Upper lobe of left lung (tissue), 6 donors: ENCODE measurements around the gene APLP1. TPM values are rescaled to one million over a fixed set of nuclear protein-coding genes. Genes with fewer than 3 reads are reported as not detected.

Source experiments
- ATAC-seq, 2 donors: fragments of 200-7000 bp; cut with Tn5 transposase; one replicate each; pipeline ENCODE4 v1.9.1; 2022; ENCODE audit warnings: mild to moderate bottlenecking in 2 of 2, moderate library complexity in 2 of 2; ENCODE audit not compliant: low FRiP score in 2 of 2
- DNase-seq, 2 donors: peaks; one replicate each; pipeline ENCODE4 v3.0.0-alpha.2; 2019 to 2020
- H3K27ac ChIP-seq, 4 donors: fragments of 200-600 bp; sonication (generic); one replicate each; pipeline ENCODE4 v1.5.1; 2016 to 2019
- H3K27me3 ChIP-seq, 4 donors: fragments of 200-600 bp; sonication (generic); one replicate each; pipeline ENCODE4 v1.5.1; 2017 to 2019
- H3K36me3 ChIP-seq, 4 donors: fragments of 200-600 bp; sonication (generic); one replicate each; pipeline ENCODE4 v1.5.1; 2016 to 2019
- H3K4me1 ChIP-seq, 4 donors: fragments of 200-600 bp; sonication (generic); one replicate each; pipeline ENCODE4 v1.5.1; 2018 to 2019
- H3K4me3 ChIP-seq, 4 donors: fragments of 200-600 bp; sonication (generic); one replicate each; pipeline ENCODE4 v1.5.1; 2017 to 2019; ENCODE audit warnings: mild to moderate bottlenecking in 2 of 4, moderate library complexity in 1 of 4
- H3K9me3 ChIP-seq, 4 donors: fragments of 200-600 bp; sonication (generic); one replicate each; pipeline ENCODE4 v1.5.1; 2018 to 2019
- EP300 ChIP-seq, 4 donors: sonication (generic); formaldehyde crosslinking; IDR thresholded peaks; one replicate each; pipeline ENCODE4 v1.5.1; 2017; ENCODE audit warnings: antibody characterized with exemption in 4 of 4, control low read depth in 2 of 4
- POLR2A ChIP-seq, 4 donors: fragments of 450-650 bp; IDR thresholded peaks; one replicate each; pipeline ENCODE4 v1.5.1; 2016 to 2017; ENCODE audit warnings: antibody characterized with exemption in 4 of 4, mild to moderate bottlenecking in 2 of 4
- POLR2AphosphoS5 ChIP-seq, 2 donors: sonication (generic); formaldehyde crosslinking; IDR thresholded peaks; one replicate each; pipeline ENCODE4 v1.5.1; 2017; ENCODE audit warnings: antibody characterized with exemption in 2 of 2
- WGBS, 2 donors: methylation state at CpG; one replicate each; pipeline ENCODE4 v1.1.5; 2017 to 2018; 5-methylcytosine and 5-hydroxymethylcytosine counted together
- total RNA-seq, 6 donors: library from RNA; depleted of rRNA in 4 of 6; stranded (reverse); fragments of >200 nt in 4 of 6; gene quantifications; one replicate each; pipeline versions ENCODE4 v1.1.0 to v1.2.1, GENCODE V29; 2016 to 2021
- TF ChIP-seq, protein P1 (sequence below), 6 experiments: fragments of 450-650 bp in 4 of 6; fragments of 200-600 bp in 2 of 6; sonication (generic) in 2 of 6; IDR thresholded peaks; one replicate each; pipeline ENCODE4 v1.5.1; 2016 to 2019; ENCODE audit warnings: antibody characterized with exemption in 6 of 6
- donor health status: DM: no; HTN: no; CAD: no; lungs with moderate emphysema.
- donor health status: DM: no; HTN: yes; CAD: no; lungs with severe emphysema.

The APLP1 gene
- total RNA-seq, 6 donors from 2014 or later = 1.5 to 22.8 (median 5.2) TPM; not detected in 1

- TF ChIP-seq, protein P1, sequence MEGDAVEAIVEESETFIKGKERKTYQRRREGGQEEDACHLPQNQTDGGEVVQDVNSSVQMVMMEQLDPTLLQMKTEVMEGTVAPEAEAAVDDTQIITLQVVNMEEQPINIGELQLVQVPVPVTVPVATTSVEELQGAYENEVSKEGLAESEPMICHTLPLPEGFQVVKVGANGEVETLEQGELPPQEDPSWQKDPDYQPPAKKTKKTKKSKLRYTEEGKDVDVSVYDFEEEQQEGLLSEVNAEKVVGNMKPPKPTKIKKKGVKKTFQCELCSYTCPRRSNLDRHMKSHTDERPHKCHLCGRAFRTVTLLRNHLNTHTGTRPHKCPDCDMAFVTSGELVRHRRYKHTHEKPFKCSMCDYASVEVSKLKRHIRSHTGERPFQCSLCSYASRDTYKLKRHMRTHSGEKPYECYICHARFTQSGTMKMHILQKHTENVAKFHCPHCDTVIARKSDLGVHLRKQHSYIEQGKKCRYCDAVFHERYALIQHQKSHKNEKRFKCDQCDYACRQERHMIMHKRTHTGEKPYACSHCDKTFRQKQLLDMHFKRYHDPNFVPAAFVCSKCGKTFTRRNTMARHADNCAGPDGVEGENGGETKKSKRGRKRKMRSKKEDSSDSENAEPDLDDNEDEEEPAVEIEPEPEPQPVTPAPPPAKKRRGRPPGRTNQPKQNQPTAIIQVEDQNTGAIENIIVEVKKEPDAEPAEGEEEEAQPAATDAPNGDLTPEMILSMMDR (IDR thresholded peaks at IDR 0.05) = no peak
- DNase-seq = no peak
- H3K27me3 ChIP-seq = peaks cover 0 to 31% (median 12%) of the 10 kb centered on the region in 4 donors
- H3K4me1 ChIP-seq = peaks cover 11 to 21% (median 14%) of the 10 kb centered on the region in 4 donors
- 85 to 87% methylated on average over 4 of the region's 4 CpGs for WGBS, 2 donors
- no peaks in the 10 kb centered on the region for H3K36me3 ChIP-seq
- peaks cover 0 to 16% (median 2%) of the 10 kb centered on the region in 4 donors for H3K9me3 ChIP-seq
- ATAC-seq = no peak
- H3K27ac ChIP-seq = no peak overlapping the region
- no peak overlapping the region for H3K4me3 ChIP-seq
These were observed 25.6 kb upstream of the APLP1 start for GRCh38 chr19:35842666-35843272.

DNA sequence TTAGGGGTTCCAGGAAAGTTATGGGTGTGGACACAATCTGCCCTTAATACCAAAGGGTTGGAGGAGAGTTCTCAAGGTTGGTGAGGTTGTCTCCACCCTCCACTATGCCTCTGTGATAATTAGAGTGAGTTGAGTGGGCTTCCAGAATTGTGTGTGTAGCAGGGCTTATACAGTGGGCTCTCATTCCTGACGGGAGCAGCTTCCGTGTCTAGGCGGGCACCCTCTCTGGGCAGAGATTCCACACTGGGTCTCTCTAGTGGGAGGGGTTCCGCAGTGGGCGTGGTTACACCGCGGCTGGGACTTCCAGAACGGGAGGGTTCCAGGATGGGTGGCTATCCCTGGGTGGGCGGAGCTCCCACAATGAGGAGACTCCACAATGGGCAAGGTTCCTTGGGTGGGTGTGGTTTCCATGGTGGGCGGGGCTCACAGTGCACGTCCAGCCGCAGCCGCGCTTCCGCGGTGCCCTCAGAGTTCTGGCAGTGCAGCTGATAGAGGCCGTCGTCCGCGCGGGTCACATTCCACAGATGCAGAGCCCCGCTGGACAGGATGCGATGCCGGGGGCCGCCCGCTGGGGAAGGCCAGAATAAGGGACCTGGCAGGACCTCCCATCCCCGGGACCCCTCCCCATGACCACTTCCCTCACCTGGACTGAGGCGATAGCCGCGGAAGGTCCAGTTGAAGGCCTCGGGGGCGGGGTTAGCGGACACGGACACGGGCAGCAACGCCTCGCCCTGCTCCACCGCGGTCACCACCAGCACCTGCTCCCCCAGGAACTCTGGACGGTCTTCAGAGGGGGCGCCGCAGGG lies 24.5 kb upstream of the APLP1 start:
- H3K36me3 ChIP-seq = no peaks in the 10 kb centered on the region
- H3K27ac ChIP-seq = no peak overlapping the region
- 8 to 14% methylated on average over 15 to 37 of the region's 42 CpGs for WGBS, 2 donors
- ATAC-seq (peak in 1 of 2 donors; percentile 18), DNase-seq (peak in 1 of 2 donors; percentile 74)
- H3K4me1 ChIP-seq = peaks cover 11 to 21% (median 14%) of the 10 kb centered on the region in 4 donors
- peaks cover 0 to 6% (median 0%) of the 10 kb centered on the region in 4 donors for H3K9me3 ChIP-seq
- TF ChIP-seq POLR2A (IDR thresholded peaks at IDR 0.05) = no peak
- TF ChIP-seq EP300 (IDR thresholded peaks at IDR 0.05) = no peak
- TF ChIP-seq, protein P1 (IDR thresholded peaks at IDR 0.05) = no peak
- no peak for TF ChIP-seq POLR2AphosphoS5 (IDR thresholded peaks at IDR 0.05)
- H3K4me3 ChIP-seq = no peak overlapping the region
- peaks cover 0 to 35% (median 12%) of the 10 kb centered on the region in 4 donors for H3K27me3 ChIP-seq

DNA sequence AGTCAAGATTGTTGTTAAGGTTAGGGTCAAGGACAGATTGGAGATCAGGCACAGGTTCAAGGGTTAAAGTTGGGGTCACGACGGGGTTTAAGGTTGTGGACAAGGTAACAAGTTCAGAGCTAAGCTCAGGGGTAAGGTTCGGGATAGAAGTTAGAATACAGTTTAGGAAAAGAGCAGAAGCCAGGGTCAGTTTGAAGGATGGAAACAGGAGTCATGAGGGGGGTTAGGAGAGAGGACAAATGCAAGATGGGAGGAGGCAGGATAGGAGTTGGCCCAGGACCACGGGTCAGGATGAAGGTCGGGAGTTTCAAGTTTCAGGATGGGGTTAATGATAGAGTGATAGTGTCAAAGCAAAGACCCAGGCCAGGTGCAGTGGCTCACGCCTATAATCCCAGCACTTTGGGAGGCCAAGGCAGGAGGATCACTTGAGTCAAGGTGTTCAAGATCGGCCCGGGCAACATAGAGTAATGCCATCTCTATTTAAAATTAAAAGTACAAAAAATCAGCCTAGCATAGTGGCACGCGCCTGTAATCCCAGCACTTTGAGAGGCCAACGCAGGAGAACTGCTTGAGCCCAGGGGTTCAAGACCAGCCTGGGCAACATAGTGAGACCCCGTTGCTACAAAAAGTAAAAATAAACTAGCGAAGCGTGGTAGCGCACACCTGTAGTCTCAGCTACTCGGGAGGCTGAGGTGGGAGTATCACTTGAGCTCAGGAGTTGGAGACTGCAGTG lies 23.7 kb upstream of the APLP1 start:
- no peak for ATAC-seq
- H3K4me1 ChIP-seq = peaks cover 11 to 21% (median 14%) of the 10 kb centered on the region in 4 donors
- 60 to 64% methylated on average over 16 of the region's 16 CpGs for WGBS, 2 donors
- no peak overlapping the region for H3K27ac ChIP-seq
- no peaks in the 10 kb centered on the region for H3K9me3 ChIP-seq
- no peaks in the 10 kb centered on the region for H3K36me3 ChIP-seq
- H3K4me3 ChIP-seq = no peak overlapping the region
- TF ChIP-seq EP300 (IDR thresholded peaks at IDR 0.05) (no peak), POLR2A (IDR thresholded peaks at IDR 0.05) (no peak), POLR2AphosphoS5 (IDR thresholded peaks at IDR 0.05) (no peak)
- TF ChIP-seq, protein P1 (IDR thresholded peaks at IDR 0.05) = no peak
- DNase-seq = no peak
- H3K27me3 ChIP-seq = peaks cover 0 to 40% (median 12%) of the 10 kb centered on the region in 4 donors

- H3K36me3 ChIP-seq = no peaks in the 10 kb centered on the region
- H3K27ac ChIP-seq = no peak overlapping the region
- no peaks in the 10 kb centered on the region for H3K9me3 ChIP-seq
- TF ChIP-seq POLR2A (IDR thresholded peaks at IDR 0.05) (no peak), POLR2AphosphoS5 (IDR thresholded peaks at IDR 0.05) (no peak), EP300 (IDR thresholded peaks at IDR 0.05) (no peak)
- TF ChIP-seq, protein P1 (IDR thresholded peaks at IDR 0.05) = no peak
- DNase-seq (peak in 1 of 2 donors; percentile 85), ATAC-seq (peak in 1 of 2 donors; percentile 63)
- peak overlapping the region in 3 of 4 donors; percentile 12 to 32 (median 29) for H3K4me3 ChIP-seq
- H3K4me1 ChIP-seq = peaks cover 11 to 21% (median 14%) of the 10 kb centered on the region in 4 donors
- 4 to 7% methylated on average over 28 to 57 of the region's 63 CpGs for WGBS, 2 donors
- H3K27me3 ChIP-seq = peaks cover 0 to 40% (median 12%) of the 10 kb centered on the region in 4 donors
These were observed 22.9 kb upstream of the APLP1 start for GRCh38 chr19:35845215-35846037.
